ENCODE data around the gene CCS. TPM values are rescaled to one million over a fixed set of nuclear protein-coding genes. Genes with fewer than 3 reads are reported as not detected.

The CCS gene
- total RNA-seq, 4 donors from 2014 or later, result 12.7 to 27.5 (median 21.2) TPM

- Histone ChIP-seq H3K4me1 (peaks cover 7 to 11% (median 7%) of the 10 kb centered on the region in 3 donors), H3K27ac (no peak overlapping the region), H3K27me3 (peaks cover 0 to 42% (median 0%) of the 10 kb centered on the region in 4 donors), H3K36me3 (no peaks in the 10 kb centered on the region), H3K4me3 (no peak overlapping the region), H3K9me3 (no peaks in the 10 kb centered on the region)
- TF ChIP-seq CTCF (IDR thresholded peaks at IDR 0.05) (no peak), POLR2A (IDR thresholded peaks at IDR 0.05) (no peak)
- intact Hi-C loops (cut with DNase I), result no loop called here
- DNase-seq, result no peak
- 56 to 66% methylated on average over 3 to 5 of the region's 7 CpGs for WGBS, 2 donors
Measured at GRCh38 chr11:66556086-66556485, 36.9 kb upstream of the CCS start.

- no peak for DNase-seq
- TF ChIP-seq CTCF (IDR thresholded peaks at IDR 0.05), result no peak
- no peak for TF ChIP-seq POLR2A (IDR thresholded peaks at IDR 0.05)
- Histone ChIP-seq H3K27me3 (peaks cover 0 to 42% (median 0%) of the 10 kb centered on the region in 4 donors), H3K9me3 (no peaks in the 10 kb centered on the region), H3K27ac (no peak overlapping the region), H3K36me3 (no peaks in the 10 kb centered on the region), H3K4me1 (peaks cover 7 to 11% (median 7%) of the 10 kb centered on the region in 3 donors), H3K4me3 (no peak overlapping the region)
- 71 to 82% methylated on average over 4 to 5 of the region's 24 CpGs for WGBS, 2 donors
- intact Hi-C loops (cut with DNase I), result no loop called here
Measured at GRCh38 chr11:66557733-66558326, 35.2 kb upstream of the CCS start.

- H3K27ac ChIP-seq, result no peak overlapping the region
- H3K4me1 ChIP-seq, result peaks cover 7 to 11% (median 7%) of the 10 kb centered on the region in 3 donors
- intact Hi-C loops (cut with DNase I), result no loop called here
- no peaks in the 10 kb centered on the region for H3K9me3 ChIP-seq
- WGBS, 2 donors, result 30 to 40% methylated on average over 1 to 2 of the region's 50 CpGs
- no peak for DNase-seq
- H3K36me3 ChIP-seq, result peaks cover 0 to 8% (median 0%) of the 10 kb centered on the region in 3 donors
- H3K4me3 ChIP-seq, result peak overlapping the region in 1 of 4 donors; percentile 44
- TF ChIP-seq CTCF (IDR thresholded peaks at IDR 0.05), result no peak
- no peak for TF ChIP-seq POLR2A (IDR thresholded peaks at IDR 0.05)
- peaks cover 0 to 42% (median 0%) of the 10 kb centered on the region in 4 donors for H3K27me3 ChIP-seq
Measured at GRCh38 chr11:66559142-66559865, 33.7 kb upstream of the CCS start.

- H3K9me3 ChIP-seq, result no peaks in the 10 kb centered on the region
- H3K27me3 ChIP-seq, result peaks cover 0 to 40% (median 0%) of the 10 kb centered on the region in 4 donors
- H3K27ac ChIP-seq, result no peak overlapping the region
- peaks cover 0 to 16% (median 0%) of the 10 kb centered on the region in 3 donors for H3K36me3 ChIP-seq
- intact Hi-C loops (cut with DNase I), result no loop called here
- no peak for TF ChIP-seq POLR2A (IDR thresholded peaks at IDR 0.05)
- TF ChIP-seq CTCF (IDR thresholded peaks at IDR 0.05), result no peak
- WGBS, 2 donors, result 60 to 68% methylated on average over 1 to 6 of the region's 27 CpGs
- H3K4me1 ChIP-seq, result peaks cover 7 to 11% (median 7%) of the 10 kb centered on the region in 3 donors
- H3K4me3 ChIP-seq, result no peak overlapping the region
- DNase-seq, result no peak
Measured at GRCh38 chr11:66559866-66560676, 32.9 kb upstream of the CCS start.

All from esophagus squamous epithelium (tissue), 5 donors.